ENCODE measurements around the gene PRDX3.

PRDX3 gene

GRCh38 chr10:119129721-119130120 is 48.9 kb downstream of the PRDX3 start:
- no peak for TF ChIP-seq CREB1 (IDR thresholded peaks at IDR 0.05; ENCODE audit: low read depth)
- TF ChIP-seq, protein P1, sequence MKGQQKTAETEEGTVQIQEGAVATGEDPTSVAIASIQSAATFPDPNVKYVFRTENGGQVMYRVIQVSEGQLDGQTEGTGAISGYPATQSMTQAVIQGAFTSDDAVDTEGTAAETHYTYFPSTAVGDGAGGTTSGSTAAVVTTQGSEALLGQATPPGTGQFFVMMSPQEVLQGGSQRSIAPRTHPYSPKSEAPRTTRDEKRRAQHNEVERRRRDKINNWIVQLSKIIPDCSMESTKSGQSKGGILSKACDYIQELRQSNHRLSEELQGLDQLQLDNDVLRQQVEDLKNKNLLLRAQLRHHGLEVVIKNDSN (IDR thresholded peaks at IDR 0.05) = no peak

DNA sequence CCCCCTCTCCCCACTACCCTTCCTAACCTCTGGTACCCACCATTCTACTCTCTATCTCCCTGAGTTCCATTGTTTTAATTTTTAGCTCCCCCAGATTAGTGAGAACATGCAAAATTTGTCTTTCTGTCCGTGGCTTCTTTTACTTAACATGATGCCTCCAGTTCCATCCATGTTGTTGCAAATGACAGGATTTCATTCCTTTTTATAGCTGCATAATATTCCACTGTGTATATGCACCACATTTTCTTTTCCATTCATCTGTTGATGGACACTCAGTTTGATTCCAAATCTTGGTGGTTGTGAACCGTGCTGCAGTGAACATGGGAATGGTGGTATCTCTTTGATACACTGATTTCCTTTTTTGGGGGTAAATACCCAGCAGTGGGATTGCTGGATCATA is 52.7 kb downstream of the PRDX3 start:
- TF ChIP-seq TCF12 (IDR thresholded peaks at IDR 0.05; ENCODE audit: low read depth) (no peak), REST (IDR thresholded peaks at IDR 0.05; ENCODE audit: low read depth) (no peak), RAD21 (IDR thresholded peaks at IDR 0.05; ENCODE audit: low read depth) (no peak), EGR1 (IDR thresholded peaks at IDR 0.05) (no peak), TEAD4 (IDR thresholded peaks at IDR 0.05) (no peak), FOXM1 (IDR thresholded peaks at IDR 0.05; ENCODE audit: borderline replicate concordance, low read depth) (no peak), CEBPB (IDR thresholded peaks at IDR 0.05) (no peak), NFIC (IDR thresholded peaks at IDR 0.05) (no peak), YY1 (IDR thresholded peaks at IDR 0.05; ENCODE audit: low read depth) (no peak), EP300 (IDR thresholded peaks at IDR 0.05; ENCODE audit: borderline replicate concordance) (no peak), CREB1 (IDR thresholded peaks at IDR 0.05; ENCODE audit: low read depth) (no peak), ZBTB7A (IDR thresholded peaks at IDR 0.05; ENCODE audit: low read depth) (no peak), TAF1 (IDR thresholded peaks at IDR 0.05; ENCODE audit: low read depth) (no peak)
- TF ChIP-seq, protein P2, sequence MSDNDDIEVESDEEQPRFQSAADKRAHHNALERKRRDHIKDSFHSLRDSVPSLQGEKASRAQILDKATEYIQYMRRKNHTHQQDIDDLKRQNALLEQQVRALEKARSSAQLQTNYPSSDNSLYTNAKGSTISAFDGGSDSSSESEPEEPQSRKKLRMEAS (IDR thresholded peaks at IDR 0.05) = no peak
- TF ChIP-seq, protein P1 (IDR thresholded peaks at IDR 0.05) = no peak

GRCh38 chr10:119120875-119121274 is 57.7 kb downstream of the PRDX3 start:
- no peak for TF ChIP-seq TAF1 (IDR thresholded peaks at IDR 0.05; ENCODE audit: low read depth)
- TF ChIP-seq RAD21 (IDR thresholded peaks at IDR 0.05; ENCODE audit: low read depth) = no peak
- no peak for TF ChIP-seq EGR1 (IDR thresholded peaks at IDR 0.05)
- no peak for TF ChIP-seq YY1 (IDR thresholded peaks at IDR 0.05; ENCODE audit: low read depth)
- TF ChIP-seq TCF12 (IDR thresholded peaks at IDR 0.05; ENCODE audit: low read depth) = no peak
- no peak for TF ChIP-seq FOXM1 (IDR thresholded peaks at IDR 0.05; ENCODE audit: borderline replicate concordance, low read depth)
- no peak for TF ChIP-seq EP300 (IDR thresholded peaks at IDR 0.05; ENCODE audit: borderline replicate concordance)
- no peak for TF ChIP-seq CREB1 (IDR thresholded peaks at IDR 0.05; ENCODE audit: low read depth)
- TF ChIP-seq, protein P1 (IDR thresholded peaks at IDR 0.05) = no peak
- TF ChIP-seq REST (IDR thresholded peaks at IDR 0.05; ENCODE audit: low read depth) = no peak

DNA sequence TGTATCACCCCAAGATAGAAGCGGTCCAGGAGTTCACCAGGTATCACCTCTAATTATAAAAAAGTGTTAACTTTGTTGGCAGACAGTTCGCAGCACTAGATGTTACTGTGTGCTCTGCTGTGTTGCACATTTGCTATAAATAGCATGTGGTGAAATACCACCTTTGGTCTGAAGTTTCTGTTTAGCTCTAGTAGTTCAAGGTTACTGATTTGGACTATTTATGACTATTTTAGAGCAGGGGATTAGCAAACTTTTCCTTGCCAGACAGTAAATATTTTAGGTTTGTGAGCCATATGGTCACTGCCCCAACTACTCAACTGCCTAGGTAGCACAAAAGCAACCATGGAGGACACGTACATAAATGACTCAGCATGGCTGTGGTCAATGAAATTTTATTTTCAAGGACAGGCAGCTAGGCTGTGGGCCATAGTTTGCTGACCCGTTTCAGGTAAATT is 58.2 kb downstream of the PRDX3 start:
- no peak for TF ChIP-seq FOXM1 (IDR thresholded peaks at IDR 0.05; ENCODE audit: borderline replicate concordance, low read depth)
- TF ChIP-seq EP300 (IDR thresholded peaks at IDR 0.05; ENCODE audit: borderline replicate concordance) = no peak
- no peak for TF ChIP-seq NFIC (IDR thresholded peaks at IDR 0.05)
- no peak for TF ChIP-seq EGR1 (IDR thresholded peaks at IDR 0.05)
- TF ChIP-seq YY1 (IDR thresholded peaks at IDR 0.05; ENCODE audit: low read depth) = no peak
- TF ChIP-seq, protein P1 (IDR thresholded peaks at IDR 0.05) = no peak
- TF ChIP-seq TCF12 (IDR thresholded peaks at IDR 0.05; ENCODE audit: low read depth) = no peak
- TF ChIP-seq CEBPB (IDR thresholded peaks at IDR 0.05) = no peak
- TF ChIP-seq TAF1 (IDR thresholded peaks at IDR 0.05; ENCODE audit: low read depth) = no peak

GRCh38 chr10:119119400-119119799 is 59.2 kb downstream of the PRDX3 start:
- TF ChIP-seq TAF1 (IDR thresholded peaks at IDR 0.05; ENCODE audit: low read depth) = no peak
- TF ChIP-seq REST (IDR thresholded peaks at IDR 0.05; ENCODE audit: low read depth) = no peak
- TF ChIP-seq ZBTB7A (IDR thresholded peaks at IDR 0.05; ENCODE audit: low read depth) = no peak
- no peak for TF ChIP-seq TCF12 (IDR thresholded peaks at IDR 0.05; ENCODE audit: low read depth)
- no peak for TF ChIP-seq TEAD4 (IDR thresholded peaks at IDR 0.05)
- TF ChIP-seq, protein P2 (IDR thresholded peaks at IDR 0.05) = no peak
- no peak for TF ChIP-seq NFIC (IDR thresholded peaks at IDR 0.05)
- TF ChIP-seq CREB1 (IDR thresholded peaks at IDR 0.05; ENCODE audit: low read depth) = no peak
- no peak for TF ChIP-seq FOXM1 (IDR thresholded peaks at IDR 0.05; ENCODE audit: borderline replicate concordance, low read depth)
- no peak for TF ChIP-seq EP300 (IDR thresholded peaks at IDR 0.05; ENCODE audit: borderline replicate concordance)
- TF ChIP-seq, protein P1 (IDR thresholded peaks at IDR 0.05) = no peak
- TF ChIP-seq RAD21 (IDR thresholded peaks at IDR 0.05; ENCODE audit: low read depth) = no peak
- TF ChIP-seq CEBPB (IDR thresholded peaks at IDR 0.05) = no peak
- TF ChIP-seq EGR1 (IDR thresholded peaks at IDR 0.05) = no peak
- no peak for TF ChIP-seq YY1 (IDR thresholded peaks at IDR 0.05; ENCODE audit: low read depth)

Measured in Ishikawa (cell line).